Smooth muscle cell (in vitro differentiated cells): ENCODE data around the gene USP38. TPM values are rescaled to one million over a fixed set of nuclear protein-coding genes. Genes with fewer than 3 reads are reported as not detected.

Source experiments
- DNase-seq: peaks from one replicate; lab custom pipeline; 2025; ENCODE audit not compliant: unreplicated experiment; lab: John Stamatoyannopoulos, UW
- H2AFZ ChIP-seq: fragments of 200-600 bp; sonication (generic); 2 replicates; pipeline ENCODE4 v1.6.0; 2016; ENCODE audit warnings: antibody characterized with exemption, low read depth, mild to moderate bottlenecking
- H3F3A ChIP-seq: fragments of 200-600 bp; sonication (generic); 2 replicates; pipeline ENCODE4 v1.6.0; 2017; ENCODE audit warnings: antibody characterized with exemption, low read depth
- H3K27ac ChIP-seq: fragments of 200-600 bp; sonication (generic); 2 replicates; pipeline ENCODE4 v1.5.1; 2016; ENCODE audit warnings: low read depth, mild to moderate bottlenecking
- H3K27me3 ChIP-seq: fragments of 200-600 bp; sonication (generic); 2 replicates; pipeline ENCODE4 v1.6.1; 2016; ENCODE audit warnings: low read depth, mild to moderate bottlenecking
- H3K36me3 ChIP-seq: fragments of 200-600 bp; sonication (generic); 2 replicates; pipeline ENCODE4 v1.5.1; 2016; ENCODE audit warnings: low read depth
- H3K4me1 ChIP-seq: fragments of 200-600 bp; sonication (generic); 2 replicates; pipeline ENCODE4 v1.5.1; 2016; ENCODE audit warnings: low read depth
- H3K4me2 ChIP-seq: fragments of 200-600 bp; sonication (generic); 2 replicates; pipeline ENCODE4 v1.6.0; 2016; ENCODE audit warnings: mild to moderate bottlenecking
- H3K4me3 ChIP-seq: fragments of 200-600 bp; sonication (generic); 2 replicates; pipeline ENCODE4 v1.5.1; 2016; ENCODE audit warnings: mild to moderate bottlenecking
- H3K79me2 ChIP-seq: fragments of 200-600 bp; sonication (generic); 2 replicates; pipeline ENCODE4 v1.6.0; 2016; ENCODE audit warnings: low read depth, mild to moderate bottlenecking
- H3K9ac ChIP-seq: fragments of 200-600 bp; sonication (generic); 2 replicates; pipeline ENCODE4 v1.6.0; 2016; ENCODE audit warnings: low read depth
- H3K9me3 ChIP-seq: fragments of 200-600 bp; sonication (generic); replicated peaks from 2 replicates; pipeline ENCODE4 v1.5.1; 2016; ENCODE audit warnings: low read depth
- H4K20me1 ChIP-seq: fragments of 200-600 bp; sonication (generic); 2 replicates; pipeline ENCODE4 v1.6.0; 2016; ENCODE audit warnings: low read depth
- whole genome bisulfite sequencing: methylation state at CpG from one replicate; pipeline ENCODE4 v1.1.7; 2016; ENCODE audit warnings: low lambda C conversion rate; 5-methylcytosine and 5-hydroxymethylcytosine counted together
- polyA plus RNA-seq: library from polyadenylated mRNA; unstranded; fragments of >200 nt; fragmentation: Nextera tagmentation; extraction: Ambion mirVana; gene quantifications from 2 replicates; pipeline ENCODE4 v1.2.1, GENCODE V29; 2016
- total RNA-seq: library from RNA; depleted of rRNA; stranded (reverse); fragments of >200 nt; gene quantifications from 2 replicates; pipeline ENCODE4 v1.2.3, GENCODE V29; 2014
- TF ChIP-seq, protein P1 (sequence below): fragments of 200-600 bp; sonication (generic); IDR thresholded peaks from 2 replicates; pipeline ENCODE4 v1.5.1; 2017; ENCODE audit warnings: borderline replicate concordance, mild to moderate bottlenecking, antibody characterized with exemption; ENCODE audit not compliant: insufficient read depth, poor library complexity, severe bottlenecking

The USP38 gene
- total and polyA plus RNA-seq, 2 experiments from 2014 or later: 8.3 to 23.0 TPM

DNA sequence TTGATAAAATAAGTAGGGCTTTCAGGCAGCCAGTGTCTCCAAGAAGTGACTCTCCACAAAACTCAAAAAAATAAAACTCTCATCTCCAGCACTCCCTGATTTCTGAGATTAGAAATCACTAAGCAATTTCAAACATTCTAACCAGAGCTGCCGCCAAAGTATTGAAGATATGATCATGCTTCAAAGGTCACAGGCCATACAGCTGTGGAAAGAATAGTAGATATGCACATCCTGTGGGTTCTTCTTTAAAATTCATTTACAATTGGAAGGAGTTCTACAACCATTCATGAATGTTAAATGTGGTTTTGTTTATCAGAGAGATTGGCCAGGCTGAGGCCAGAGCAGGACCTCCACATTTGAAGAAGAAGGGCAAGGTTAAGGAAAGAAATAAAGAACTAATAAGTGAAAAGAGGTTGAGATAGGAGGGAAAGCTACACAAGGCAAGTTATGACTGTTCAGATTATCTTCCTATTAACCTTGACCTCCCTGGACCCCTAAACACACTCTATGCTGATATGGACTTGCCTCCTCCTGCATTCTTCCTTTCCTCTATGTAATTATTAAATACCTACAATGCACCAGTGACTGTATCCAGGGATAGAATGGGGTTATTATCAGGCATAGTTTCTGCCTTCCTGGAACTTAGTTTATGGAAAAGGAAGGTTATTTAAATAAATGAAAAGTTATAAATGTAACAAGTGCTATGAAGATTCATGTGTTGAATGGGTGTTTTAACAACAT is 56.4 kb downstream of the USP38 start:
- H2AFZ ChIP-seq: peak overlapping the region; percentile 13
- no peak overlapping the region for H3K27ac ChIP-seq
- WGBS: 55% methylated on average over 1 of the region's 1 CpG

DNA sequence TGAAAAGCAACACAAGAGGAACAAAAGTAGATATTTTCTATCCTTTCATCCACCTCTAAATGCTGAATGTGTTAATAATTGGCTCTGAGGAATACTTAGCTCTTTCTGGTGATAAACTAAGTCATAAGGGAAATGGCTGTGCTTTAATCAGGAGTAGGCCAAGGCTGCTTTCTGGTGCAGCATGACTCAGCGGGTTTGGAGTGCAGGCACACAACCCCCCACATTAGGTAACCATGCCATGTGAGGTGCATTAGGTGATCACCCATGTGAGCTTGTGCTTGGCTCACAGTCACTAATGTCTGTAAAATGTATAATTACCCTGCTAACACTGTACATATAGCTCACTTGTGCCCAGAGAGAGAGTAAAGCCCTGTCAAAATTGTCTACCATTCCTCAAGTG is 57.2 kb downstream of the USP38 start:
- H3K9ac ChIP-seq: no peak overlapping the region
- DNase-seq: no peak
- TF ChIP-seq, protein P1, sequence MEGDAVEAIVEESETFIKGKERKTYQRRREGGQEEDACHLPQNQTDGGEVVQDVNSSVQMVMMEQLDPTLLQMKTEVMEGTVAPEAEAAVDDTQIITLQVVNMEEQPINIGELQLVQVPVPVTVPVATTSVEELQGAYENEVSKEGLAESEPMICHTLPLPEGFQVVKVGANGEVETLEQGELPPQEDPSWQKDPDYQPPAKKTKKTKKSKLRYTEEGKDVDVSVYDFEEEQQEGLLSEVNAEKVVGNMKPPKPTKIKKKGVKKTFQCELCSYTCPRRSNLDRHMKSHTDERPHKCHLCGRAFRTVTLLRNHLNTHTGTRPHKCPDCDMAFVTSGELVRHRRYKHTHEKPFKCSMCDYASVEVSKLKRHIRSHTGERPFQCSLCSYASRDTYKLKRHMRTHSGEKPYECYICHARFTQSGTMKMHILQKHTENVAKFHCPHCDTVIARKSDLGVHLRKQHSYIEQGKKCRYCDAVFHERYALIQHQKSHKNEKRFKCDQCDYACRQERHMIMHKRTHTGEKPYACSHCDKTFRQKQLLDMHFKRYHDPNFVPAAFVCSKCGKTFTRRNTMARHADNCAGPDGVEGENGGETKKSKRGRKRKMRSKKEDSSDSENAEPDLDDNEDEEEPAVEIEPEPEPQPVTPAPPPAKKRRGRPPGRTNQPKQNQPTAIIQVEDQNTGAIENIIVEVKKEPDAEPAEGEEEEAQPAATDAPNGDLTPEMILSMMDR: no peak
- peak overlapping the region; percentile 13 for H2AFZ ChIP-seq
- no peaks in the 10 kb centered on the region for H3K27me3 ChIP-seq
- H3K4me3 ChIP-seq: no peak overlapping the region
- no peak overlapping the region for H3K4me2 ChIP-seq
- no peaks in the 10 kb centered on the region for H3F3A ChIP-seq
- H4K20me1 ChIP-seq: no peaks in the 10 kb centered on the region
- H3K36me3 ChIP-seq: no peaks in the 10 kb centered on the region
- no peaks in the 10 kb centered on the region for H3K79me2 ChIP-seq
- no peaks in the 10 kb centered on the region for H3K9me3 ChIP-seq
- H3K27ac ChIP-seq: no peak overlapping the region
- 89% methylated on average over 1 of the region's 1 CpG for WGBS
- no peaks in the 10 kb centered on the region for H3K4me1 ChIP-seq

More for the DNA sequence above, 56.4 kb downstream of the USP38 start:
- no peaks in the 10 kb centered on the region for H3K36me3 ChIP-seq
- H3K9me3 ChIP-seq: no peaks in the 10 kb centered on the region
- TF ChIP-seq, protein P1: no peak
- H3K4me3 ChIP-seq: no peak overlapping the region
- no peak overlapping the region for H3K4me2 ChIP-seq
- H3K79me2 ChIP-seq: no peaks in the 10 kb centered on the region
- no peak for DNase-seq
- H3K9ac ChIP-seq: no peak overlapping the region
- no peaks in the 10 kb centered on the region for H3K27me3 ChIP-seq
- H3F3A ChIP-seq: no peaks in the 10 kb centered on the region
- no peaks in the 10 kb centered on the region for H4K20me1 ChIP-seq
- no peaks in the 10 kb centered on the region for H3K4me1 ChIP-seq

DNA sequence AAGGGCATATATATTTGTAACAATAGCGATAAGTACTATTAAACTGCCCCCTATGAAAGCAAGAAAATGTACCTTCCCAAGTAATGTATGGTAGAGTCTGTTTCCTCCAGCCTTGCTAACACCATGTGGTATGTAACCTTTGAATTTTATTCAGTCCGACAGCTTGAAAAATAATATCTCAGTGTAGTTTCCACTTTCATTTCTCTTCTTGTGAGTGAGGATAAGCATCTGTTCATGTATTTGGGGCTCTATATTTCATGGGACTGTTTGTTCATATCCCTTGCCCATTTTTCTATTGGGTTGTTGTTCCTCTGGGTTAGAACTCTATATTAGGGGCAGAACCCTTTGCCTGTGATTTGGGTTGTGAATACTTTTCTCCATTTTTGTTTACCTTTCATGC is 58.3 kb downstream of the USP38 start:
- Histone ChIP-seq H3K9ac (no peak overlapping the region), H3K4me3 (no peak overlapping the region), H3K27ac (no peak overlapping the region), H3K4me1 (no peaks in the 10 kb centered on the region), H3K9me3 (no peaks in the 10 kb centered on the region), H2AFZ (no peak overlapping the region), H3K27me3 (no peaks in the 10 kb centered on the region), H4K20me1 (no peaks in the 10 kb centered on the region), H3K79me2 (no peaks in the 10 kb centered on the region), H3K36me3 (no peaks in the 10 kb centered on the region), H3F3A (no peaks in the 10 kb centered on the region), H3K4me2 (no peak overlapping the region)
- TF ChIP-seq, protein P1: no peak
- DNase-seq: no peak
- 95% methylated on average over 2 of the region's 2 CpGs for WGBS

DNA sequence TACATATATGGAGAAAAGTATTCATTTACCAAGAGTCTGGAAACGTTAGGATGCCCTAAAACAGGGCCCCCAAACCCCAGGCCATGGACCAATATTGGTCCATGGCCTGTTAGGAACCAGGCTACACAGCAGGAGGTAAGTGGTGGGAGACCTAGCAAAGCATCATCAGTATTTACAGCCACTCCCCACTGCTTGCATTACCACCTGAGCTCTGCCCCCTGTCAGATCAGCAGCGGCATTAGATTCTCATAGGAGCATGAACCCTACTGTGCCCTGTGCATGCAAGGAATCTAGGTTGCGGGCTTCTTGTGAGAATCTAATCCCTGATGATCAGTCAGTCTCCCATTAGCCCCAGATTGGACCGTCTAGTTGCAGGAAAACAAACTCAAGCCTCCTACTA is 62.3 kb downstream of the USP38 start:
- no peaks in the 10 kb centered on the region for H3K36me3 ChIP-seq
- TF ChIP-seq, protein P1: no peak
- WGBS: 93% methylated on average over 4 of the region's 4 CpGs
- no peaks in the 10 kb centered on the region for H3K27me3 ChIP-seq
- H3K9me3 ChIP-seq: no peaks in the 10 kb centered on the region
- no peaks in the 10 kb centered on the region for H4K20me1 ChIP-seq
- no peak overlapping the region for H3K27ac ChIP-seq
- no peak overlapping the region for H3K4me2 ChIP-seq
- H3K4me3 ChIP-seq: no peak overlapping the region
- no peaks in the 10 kb centered on the region for H3F3A ChIP-seq
- no peak overlapping the region for H2AFZ ChIP-seq
- H3K9ac ChIP-seq: no peak overlapping the region
- H3K4me1 ChIP-seq: no peaks in the 10 kb centered on the region
- no peak for DNase-seq
- H3K79me2 ChIP-seq: no peaks in the 10 kb centered on the region
